ENCODE data around the gene QRFPR. TPM values are rescaled to one million over a fixed set of nuclear protein-coding genes. Genes with fewer than 3 reads are reported as not detected.

The QRFPR gene
- total and polyA plus RNA-seq, 10 of the 15 experiments (the other 5 are each of a cell fraction or from before 2014, with no cell fraction given): not detected

DNA sequence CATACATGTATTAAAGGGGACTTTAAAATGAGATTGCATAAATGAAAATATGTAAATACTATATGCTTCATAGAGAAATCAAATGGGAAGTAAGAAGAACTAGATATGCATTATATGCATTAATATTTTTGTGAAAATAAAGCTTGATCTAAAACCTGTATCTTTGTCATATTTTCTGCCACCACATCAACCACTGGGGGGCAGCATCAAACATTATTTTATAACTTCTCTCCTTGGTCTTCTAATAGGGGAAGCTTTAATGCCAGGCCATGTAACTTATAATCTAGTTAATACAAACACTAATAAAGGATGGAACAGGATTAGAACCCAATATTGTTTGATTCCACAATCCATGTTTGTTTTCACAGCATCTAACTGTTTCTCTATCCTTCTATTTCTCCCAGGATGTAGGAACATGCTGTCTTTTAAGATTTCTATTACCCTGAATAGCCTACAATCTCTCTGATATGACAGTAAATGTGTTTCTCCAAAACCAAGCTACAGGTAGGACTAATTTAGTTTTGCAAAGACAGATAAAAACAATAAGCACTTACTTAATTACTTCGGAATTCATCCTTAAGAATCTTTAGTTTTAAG lies 10.0 kb downstream of the QRFPR start:
- in situ Hi-C loops (cut with MboI): loop anchor here (10.0 kb wide), 1 partner anchor 284 kb away; no protein-coding TSS in a partner anchor
- Histone ChIP-seq H3K4me1 (ENCODE audit: control insufficient read depth, insufficient read depth, low read length) (no peaks in the 10 kb centered on the region), H3K36me3 (ENCODE audit: control insufficient read depth in 2 of 2, insufficient read depth in 2 of 2, low read length in 1 of 2) (no peaks in the 10 kb centered on the region), H3K4me3 (no peak overlapping the region), H3K9me3 (replicated peaks; ENCODE audit: control insufficient read depth, insufficient read depth, low read length) (no peaks in the 10 kb centered on the region), H3K4me2 (ENCODE audit: control insufficient read depth, insufficient read depth) (no peak overlapping the region), H3K27ac (ENCODE audit: control insufficient read depth, insufficient read depth) (no peak overlapping the region), H2AFZ (ENCODE audit: control insufficient read depth, low read depth, low read length) (no peak overlapping the region), H3K79me2 (ENCODE audit: control insufficient read depth, insufficient read depth, low read length) (no peaks in the 10 kb centered on the region), H3K27me3 (replicated peaks in 1 of 2; ENCODE audit: control insufficient read depth in 2 of 2, insufficient read depth in 2 of 2, low read length in 1 of 2) (no peaks in the 10 kb centered on the region; a peak in 1 of 4 replicates), H4K20me1 (ENCODE audit: control insufficient read depth, insufficient read depth) (no peaks in the 10 kb centered on the region), H3K9ac (ENCODE audit: control insufficient read depth, insufficient read depth, low read length) (no peak overlapping the region)
- intact Hi-C loops (cut with micrococcal nuclease; ENCODE audit: unreplicated experiment): loop anchor here (1.0 to 5.0 kb wide), 3 partner anchors 285 to 365 kb away; no protein-coding TSS in a partner anchor
- ChIA-PET CTCF (interaction anchor here (0.7 to 2.8 kb wide), 32 partner anchors 8 to 462 kb away, joined by 3 to 27 read pairs (median 4); no protein-coding TSS in a partner anchor), RAD21 (ENCODE audit: unreplicated experiment) (interaction anchor here (0.6 to 1.9 kb wide), 7 partner anchors 48 to 366 kb away, joined by 3 to 10 read pairs (median 5); no protein-coding TSS in a partner anchor), POLR2A (no interaction called here), SMC1A (ENCODE audit: uncharacterized antibody, unreplicated experiment) (interaction anchor here (0.8 to 2.1 kb wide), 12 partner anchors 9 to 364 kb away, joined by 3 to 17 read pairs (median 4); no protein-coding TSS in a partner anchor)
- BruUV-seq (replicated peaks): no TSS peak
- FAIRE-seq (peak; percentile 74), ATAC-seq (peak; percentile 81), DNase-seq (ENCODE audit: low read depth, low spot score) (no peak)
- WGBS (ENCODE audit: insufficient coverage, insufficient replicate concordance, low lambda C conversion rate, missing lambda C conversion rate): 12% methylated on average over 1 of the region's 1 CpG
- TF ChIP-seq SMC3 (IDR thresholded peaks at IDR 0.05; ENCODE audit: borderline replicate concordance, low read length) (peak; percentile 41; the same call in 1 of the 2 replicates), LARP7 (IDR thresholded peaks at IDR 0.05) (no peak), CHD1 (IDR thresholded peaks at IDR 0.05; ENCODE audit: low read depth, low read length) (no peak), IKZF1 (conservative IDR thresholded peaks at IDR 0.05) (no peak), ZBED1 (IDR thresholded peaks at IDR 0.05; ENCODE audit: borderline replicate concordance) (no peak), RBBP5 (conservative IDR thresholded peaks at IDR 0.05) (no peak), ZZZ3 (IDR thresholded peaks at IDR 0.05; ENCODE audit: control insufficient read depth, insufficient read length, low read depth) (no peak), MXI1 (IDR thresholded peaks at IDR 0.05; ENCODE audit: low read depth, low read length) (no peak), RAD21 (IDR thresholded peaks at IDR 0.05; ENCODE audit: insufficient read depth, low read depth, low read length) (peak; percentile 47), DPF2 (IDR thresholded peaks at IDR 0.05) (no peak), ZSCAN29 (IDR thresholded peaks at IDR 0.05) (no peak), ZNF207 (IDR thresholded peaks at IDR 0.05; ENCODE audit: borderline replicate concordance) (no peak), SREBF2 (IDR thresholded peaks at IDR 0.05; ENCODE audit: low read length) (no peak)
- TF ChIP-seq, protein P1, sequence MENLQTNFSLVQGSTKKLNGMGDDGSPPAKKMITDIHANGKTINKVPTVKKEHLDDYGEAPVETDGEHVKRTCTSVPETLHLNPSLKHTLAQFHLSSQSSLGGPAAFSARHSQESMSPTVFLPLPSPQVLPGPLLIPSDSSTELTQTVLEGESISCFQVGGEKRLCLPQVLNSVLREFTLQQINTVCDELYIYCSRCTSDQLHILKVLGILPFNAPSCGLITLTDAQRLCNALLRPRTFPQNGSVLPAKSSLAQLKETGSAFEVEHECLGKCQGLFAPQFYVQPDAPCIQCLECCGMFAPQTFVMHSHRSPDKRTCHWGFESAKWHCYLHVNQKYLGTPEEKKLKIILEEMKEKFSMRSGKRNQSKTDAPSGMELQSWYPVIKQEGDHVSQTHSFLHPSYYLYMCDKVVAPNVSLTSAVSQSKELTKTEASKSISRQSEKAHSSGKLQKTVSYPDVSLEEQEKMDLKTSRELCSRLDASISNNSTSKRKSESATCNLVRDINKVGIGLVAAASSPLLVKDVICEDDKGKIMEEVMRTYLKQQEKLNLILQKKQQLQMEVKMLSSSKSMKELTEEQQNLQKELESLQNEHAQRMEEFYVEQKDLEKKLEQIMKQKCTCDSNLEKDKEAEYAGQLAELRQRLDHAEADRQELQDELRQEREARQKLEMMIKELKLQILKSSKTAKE (IDR thresholded peaks at IDR 0.05; ENCODE audit: low read depth, poor library complexity, severe bottlenecking): no peak
- TF ChIP-seq, protein P2, sequence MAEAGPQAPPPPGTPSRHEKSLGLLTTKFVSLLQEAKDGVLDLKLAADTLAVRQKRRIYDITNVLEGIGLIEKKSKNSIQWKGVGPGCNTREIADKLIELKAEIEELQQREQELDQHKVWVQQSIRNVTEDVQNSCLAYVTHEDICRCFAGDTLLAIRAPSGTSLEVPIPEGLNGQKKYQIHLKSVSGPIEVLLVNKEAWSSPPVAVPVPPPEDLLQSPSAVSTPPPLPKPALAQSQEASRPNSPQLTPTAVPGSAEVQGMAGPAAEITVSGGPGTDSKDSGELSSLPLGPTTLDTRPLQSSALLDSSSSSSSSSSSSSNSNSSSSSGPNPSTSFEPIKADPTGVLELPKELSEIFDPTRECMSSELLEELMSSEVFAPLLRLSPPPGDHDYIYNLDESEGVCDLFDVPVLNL (IDR thresholded peaks at IDR 0.05; ENCODE audit: low read depth, low read length): no peak
- TF ChIP-seq, protein P3, sequence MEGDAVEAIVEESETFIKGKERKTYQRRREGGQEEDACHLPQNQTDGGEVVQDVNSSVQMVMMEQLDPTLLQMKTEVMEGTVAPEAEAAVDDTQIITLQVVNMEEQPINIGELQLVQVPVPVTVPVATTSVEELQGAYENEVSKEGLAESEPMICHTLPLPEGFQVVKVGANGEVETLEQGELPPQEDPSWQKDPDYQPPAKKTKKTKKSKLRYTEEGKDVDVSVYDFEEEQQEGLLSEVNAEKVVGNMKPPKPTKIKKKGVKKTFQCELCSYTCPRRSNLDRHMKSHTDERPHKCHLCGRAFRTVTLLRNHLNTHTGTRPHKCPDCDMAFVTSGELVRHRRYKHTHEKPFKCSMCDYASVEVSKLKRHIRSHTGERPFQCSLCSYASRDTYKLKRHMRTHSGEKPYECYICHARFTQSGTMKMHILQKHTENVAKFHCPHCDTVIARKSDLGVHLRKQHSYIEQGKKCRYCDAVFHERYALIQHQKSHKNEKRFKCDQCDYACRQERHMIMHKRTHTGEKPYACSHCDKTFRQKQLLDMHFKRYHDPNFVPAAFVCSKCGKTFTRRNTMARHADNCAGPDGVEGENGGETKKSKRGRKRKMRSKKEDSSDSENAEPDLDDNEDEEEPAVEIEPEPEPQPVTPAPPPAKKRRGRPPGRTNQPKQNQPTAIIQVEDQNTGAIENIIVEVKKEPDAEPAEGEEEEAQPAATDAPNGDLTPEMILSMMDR (IDR thresholded peaks at IDR 0.05 in 2 of 3, conservative IDR thresholded peaks at IDR 0.05 in 1 of 3; ENCODE audit: control insufficient read depth in 2 of 3, extremely low read depth in 1 of 3, insufficient read depth in 1 of 3, low read depth in 3 of 3, low read length in 3 of 3): peak; percentile 34 to 64 (median 52); a peak in 5 of 6 replicates
- TF ChIP-seq, protein P4, sequence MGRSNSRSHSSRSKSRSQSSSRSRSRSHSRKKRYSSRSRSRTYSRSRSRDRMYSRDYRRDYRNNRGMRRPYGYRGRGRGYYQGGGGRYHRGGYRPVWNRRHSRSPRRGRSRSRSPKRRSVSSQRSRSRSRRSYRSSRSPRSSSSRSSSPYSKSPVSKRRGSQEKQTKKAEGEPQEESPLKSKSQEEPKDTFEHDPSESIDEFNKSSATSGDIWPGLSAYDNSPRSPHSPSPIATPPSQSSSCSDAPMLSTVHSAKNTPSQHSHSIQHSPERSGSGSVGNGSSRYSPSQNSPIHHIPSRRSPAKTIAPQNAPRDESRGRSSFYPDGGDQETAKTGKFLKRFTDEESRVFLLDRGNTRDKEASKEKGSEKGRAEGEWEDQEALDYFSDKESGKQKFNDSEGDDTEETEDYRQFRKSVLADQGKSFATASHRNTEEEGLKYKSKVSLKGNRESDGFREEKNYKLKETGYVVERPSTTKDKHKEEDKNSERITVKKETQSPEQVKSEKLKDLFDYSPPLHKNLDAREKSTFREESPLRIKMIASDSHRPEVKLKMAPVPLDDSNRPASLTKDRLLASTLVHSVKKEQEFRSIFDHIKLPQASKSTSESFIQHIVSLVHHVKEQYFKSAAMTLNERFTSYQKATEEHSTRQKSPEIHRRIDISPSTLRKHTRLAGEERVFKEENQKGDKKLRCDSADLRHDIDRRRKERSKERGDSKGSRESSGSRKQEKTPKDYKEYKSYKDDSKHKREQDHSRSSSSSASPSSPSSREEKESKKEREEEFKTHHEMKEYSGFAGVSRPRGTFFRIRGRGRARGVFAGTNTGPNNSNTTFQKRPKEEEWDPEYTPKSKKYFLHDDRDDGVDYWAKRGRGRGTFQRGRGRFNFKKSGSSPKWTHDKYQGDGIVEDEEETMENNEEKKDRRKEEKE (IDR thresholded peaks at IDR 0.05): no peak

All from GM12878 (cell line).